T-cell (primary cell): ENCODE results near the gene AATK. TPM values are rescaled to one million over a fixed set of nuclear protein-coding genes. Genes with fewer than 3 reads are reported as not detected.

ENCODE experiments used
- ATAC-seq, 4 experiments: fragments of 200-7000 bp in 3 of 4; fragments of 150-1000 bp in 1 of 4; cut with Tn5 transposase; replicated peaks in 1 of 4; 1 replicate in 3 of 4; 2 replicates in 1 of 4; pipeline ENCODE4 v1.10.0; 2021; ENCODE audit warnings: moderate library complexity in 3 of 4, mild to moderate bottlenecking in 2 of 4, moderate number of reproducible peaks in 1 of 4
- CTCF ChIA-PET, 2 donors: fragments of 300-600 bp; sonication (Branson Sonifier 250); formaldehyde crosslinking; loops; one replicate each; lab custom pipeline; 2022; ENCODE audit warnings: antibody characterized with exemption in 2 of 2; lab: Charles Lee
- POLR2A ChIA-PET, 2 donors: fragments of 300-600 bp; sonication (Branson Sonifier 250); formaldehyde crosslinking; loops; one replicate each; lab custom pipeline; 2022; ENCODE audit warnings: antibody characterized with exemption in 2 of 2; lab: Charles Lee
- DNase-seq, 35 experiments: peaks; one replicate each; pipeline versions ENCODE4 v3.0.0 to v3.0.0-alpha.2; 2013 to 2023
- H3K27ac ChIP-seq: one replicate; pipeline ENCODE4 v1.5.1; 2013; ENCODE audit warnings: low read length
- H3K27me3 ChIP-seq, 2 experiments: replicated peaks in 1 of 2; 1 replicate in 1 of 2; 2 replicates in 1 of 2; pipeline versions ENCODE4 v1.6.1 to v1.7.0; 2013; ENCODE audit warnings: low read length in 1 of 2, mixed read lengths in 1 of 2; ENCODE audit not compliant: control insufficient read depth in 2 of 2, insufficient read depth in 2 of 2; ENCODE audit errors: extremely low read depth in 1 of 2
- H3K36me3 ChIP-seq, 2 donors: 1 replicate in 1 of 2; 2 replicates in 1 of 2; pipeline versions ENCODE4 v1.6.1 to v1.7.0; 2013; ENCODE audit warnings: low read length in 1 of 2; ENCODE audit not compliant: control insufficient read depth in 2 of 2, insufficient read depth in 1 of 2; ENCODE audit errors: extremely low read depth in 1 of 2
- H3K4me1 ChIP-seq, 2 experiments: 1 replicate in 1 of 2; 2 replicates in 1 of 2; pipeline versions ENCODE4 v1.6.1 to v1.7.0; 2013; ENCODE audit warnings: low read length in 2 of 2, mixed read lengths in 1 of 2; ENCODE audit not compliant: insufficient read depth in 2 of 2, control insufficient read depth in 1 of 2; ENCODE audit errors: extremely low read depth in 1 of 2
- H3K4me3 ChIP-seq, 2 donors: 1 replicate in 1 of 2; 2 replicates in 1 of 2; pipeline versions ENCODE4 v1.5.1 to v1.7.0; 2013; ENCODE audit warnings: mild to moderate bottlenecking in 2 of 2, low read length in 1 of 2, moderate library complexity in 1 of 2; ENCODE audit not compliant: control insufficient read depth in 1 of 2; ENCODE audit errors: extremely low read depth in 1 of 2
- H3K9me3 ChIP-seq: 2 replicates; pipeline ENCODE4 v1.7.0; 2013
- H3K27ac Mint-ChIP-seq, 2 donors: one replicate each; pipeline ENCODE4 v1.8.0; 2020 to 2021; ENCODE audit warnings: mild to moderate bottlenecking in 2 of 2, mixed read lengths in 2 of 2
- H3K27me3 Mint-ChIP-seq, 2 donors: one replicate each; pipeline ENCODE4 v1.8.0; 2021 to 2022; ENCODE audit warnings: mixed read lengths in 2 of 2
- H3K36me3 Mint-ChIP-seq: one replicate; pipeline ENCODE4 v1.8.0; 2021; ENCODE audit warnings: mixed read lengths
- H3K4me1 Mint-ChIP-seq, 3 donors: one replicate each; pipeline ENCODE4 v1.8.0; 2020 to 2022; ENCODE audit warnings: mixed read lengths in 3 of 3, mild to moderate bottlenecking in 1 of 3
- H3K4me3 Mint-ChIP-seq, 3 donors: one replicate each; pipeline ENCODE4 v1.8.0; 2020 to 2022; ENCODE audit warnings: mild to moderate bottlenecking in 3 of 3, mixed read lengths in 3 of 3, moderate library complexity in 3 of 3
- H3K9me3 Mint-ChIP-seq, 3 donors: one replicate each; pipeline ENCODE4 v1.8.0; 2020 to 2022; ENCODE audit warnings: mixed read lengths in 3 of 3
- WGBS: methylation state at CpG from one replicate; pipeline ENCODE4 v1.1.5; 2013; ENCODE audit warnings: missing lambda C conversion rate; ENCODE audit not compliant: insufficient coverage; 5-methylcytosine and 5-hydroxymethylcytosine counted together
- total RNA-seq, 35 experiments: library from RNA in 6 of 35; stranded (reverse) in 6 of 35; fragments of 120-200 nt in 1 of 35; gene quantifications; one replicate each; pipeline versions ENCODE4 v1.2.1 to v1.2.4 and lab custom pipeline; 2013 to 2026

Gene AATK
- total RNA-seq, 5 donors from 2014 or later (not counting 1 experiment from before 2014, with no cell fraction given), result 0.63 to 11.1 (median 0.72) TPM

GRCh38 chr17:81129289-81129688 is 36.7 kb downstream of the AATK start:
- Mint-ChIP-seq H3K4me1 (no peaks in the 10 kb centered on the region), H3K9me3 (no peaks in the 10 kb centered on the region), H3K4me3 (no peak overlapping the region), H3K27me3 (no peaks in the 10 kb centered on the region), H3K36me3 (no peaks in the 10 kb centered on the region), H3K27ac (no peak overlapping the region)
- H3K9me3 ChIP-seq, result no peaks in the 10 kb centered on the region
- ChIA-PET POLR2A (no interaction called here), CTCF (no interaction called here)
- ATAC-seq (no peak), DNase-seq (no peak)
- no peak overlapping the region for H3K27ac ChIP-seq
- H3K4me1 ChIP-seq, result no peaks in the 10 kb centered on the region
- H3K36me3 ChIP-seq, result no peaks in the 10 kb centered on the region
- no peak overlapping the region for H3K4me3 ChIP-seq
- peaks cover 0 to 6% of the 10 kb centered on the region in 2 experiments for H3K27me3 ChIP-seq
- WGBS, result 91% methylated on average over 7 of the region's 11 CpGs

- Mint-ChIP-seq H3K4me1 (no peaks in the 10 kb centered on the region), H3K27ac (no peak overlapping the region), H3K27me3 (no peaks in the 10 kb centered on the region), H3K4me3 (no peak overlapping the region), H3K36me3 (no peaks in the 10 kb centered on the region), H3K9me3 (no peaks in the 10 kb centered on the region)
- WGBS, result 90% methylated on average over 23 of the region's 23 CpGs
- ChIA-PET CTCF (no interaction called here), POLR2A (no interaction called here)
- peaks cover 0 to 6% of the 10 kb centered on the region in 2 experiments for H3K27me3 ChIP-seq
- DNase-seq (no peak), ATAC-seq (no peak)
- H3K36me3 ChIP-seq, result no peaks in the 10 kb centered on the region
- no peaks in the 10 kb centered on the region for H3K9me3 ChIP-seq
- no peak overlapping the region for H3K27ac ChIP-seq
- H3K4me1 ChIP-seq, result no peaks in the 10 kb centered on the region
- no peak overlapping the region for H3K4me3 ChIP-seq
These were observed 37.2 kb downstream of the AATK start for GRCh38 chr17:81128774-81129173.

- H3K4me1 ChIP-seq, result no peaks in the 10 kb centered on the region
- ChIA-PET CTCF (no interaction called here), POLR2A (no interaction called here)
- Mint-ChIP-seq H3K4me3 (no peak overlapping the region), H3K27ac (no peak overlapping the region), H3K9me3 (no peaks in the 10 kb centered on the region), H3K4me1 (no peaks in the 10 kb centered on the region), H3K27me3 (no peaks in the 10 kb centered on the region), H3K36me3 (no peaks in the 10 kb centered on the region)
- ATAC-seq (no peak), DNase-seq (no peak)
- H3K36me3 ChIP-seq, result no peaks in the 10 kb centered on the region
- WGBS, result 88% methylated on average over 12 of the region's 14 CpGs
- no peak overlapping the region for H3K4me3 ChIP-seq
- H3K27ac ChIP-seq, result no peak overlapping the region
- no peaks in the 10 kb centered on the region for H3K9me3 ChIP-seq
- H3K27me3 ChIP-seq, result peaks cover 0 to 6% of the 10 kb centered on the region in 2 experiments
These were observed 37.7 kb downstream of the AATK start for GRCh38 chr17:81128338-81128737.

GRCh38 chr17:81127526-81128177 is 38.4 kb downstream of the AATK start:
- no peaks in the 10 kb centered on the region for H3K36me3 ChIP-seq
- Mint-ChIP-seq H3K27me3 (no peaks in the 10 kb centered on the region), H3K27ac (no peak overlapping the region), H3K4me3 (no peak overlapping the region), H3K4me1 (no peaks in the 10 kb centered on the region), H3K9me3 (no peaks in the 10 kb centered on the region), H3K36me3 (no peaks in the 10 kb centered on the region)
- H3K4me1 ChIP-seq, result no peaks in the 10 kb centered on the region
- DNase-seq (no peak), ATAC-seq (no peak)
- H3K4me3 ChIP-seq, result no peak overlapping the region
- POLR2A ChIA-PET, result no interaction called here
- no peaks in the 10 kb centered on the region for H3K9me3 ChIP-seq
- H3K27ac ChIP-seq, result no peak overlapping the region
- WGBS, result 83% methylated on average over 12 of the region's 25 CpGs
- peaks cover 0 to 6% of the 10 kb centered on the region in 2 experiments for H3K27me3 ChIP-seq
- CTCF ChIA-PET, result no interaction called here

GRCh38 chr17:81127133-81127455 is 38.9 kb downstream of the AATK start:
- Mint-ChIP-seq H3K9me3 (no peaks in the 10 kb centered on the region), H3K36me3 (no peaks in the 10 kb centered on the region), H3K27ac (no peak overlapping the region), H3K4me1 (no peaks in the 10 kb centered on the region), H3K4me3 (no peak overlapping the region), H3K27me3 (no peaks in the 10 kb centered on the region)
- DNase-seq (no peak), ATAC-seq (no peak)
- H3K9me3 ChIP-seq, result no peaks in the 10 kb centered on the region
- CTCF ChIA-PET, result no interaction called here
- 89% methylated on average over 1 of the region's 5 CpGs for WGBS
- H3K36me3 ChIP-seq, result no peaks in the 10 kb centered on the region
- no peaks in the 10 kb centered on the region for H3K4me1 ChIP-seq
- H3K4me3 ChIP-seq, result no peak overlapping the region
- POLR2A ChIA-PET, result no interaction called here
- H3K27ac ChIP-seq, result no peak overlapping the region
- H3K27me3 ChIP-seq, result peaks cover 0 to 2% of the 10 kb centered on the region in 2 experiments

- DNase-seq, result no peak
- H3K36me3 Mint-ChIP-seq, result no peaks in the 10 kb centered on the region
- H3K27me3 ChIP-seq, result peaks cover 0 to 2% of the 10 kb centered on the region in 2 experiments
- H3K4me3 ChIP-seq, result no peak overlapping the region
- H3K36me3 ChIP-seq, result no peaks in the 10 kb centered on the region
- no peaks in the 10 kb centered on the region for H3K27me3 Mint-ChIP-seq
- CTCF ChIA-PET, result no interaction called here
- H3K9me3 ChIP-seq, result no peaks in the 10 kb centered on the region
- no peaks in the 10 kb centered on the region for H3K4me1 ChIP-seq
- 92% methylated on average over 22 of the region's 34 CpGs for WGBS
- no peak overlapping the region for H3K4me3 Mint-ChIP-seq
- POLR2A ChIA-PET, result no interaction called here
- no peaks in the 10 kb centered on the region for H3K9me3 Mint-ChIP-seq
- no peak overlapping the region for H3K27ac Mint-ChIP-seq
- H3K4me1 Mint-ChIP-seq, result no peaks in the 10 kb centered on the region
- H3K27ac ChIP-seq, result no peak overlapping the region
- ATAC-seq, result no peak
These were observed 39.5 kb downstream of the AATK start for GRCh38 chr17:81126281-81127132.
